ENCODE measurements around the gene HEXIM2. TPM values are rescaled to one million over a fixed set of nuclear protein-coding genes. Genes with fewer than 3 reads are reported as not detected.
A peak's percentile ranks its signal among the peaks of the same experiment; 100 is the strongest.

HEXIM2 gene
- total and polyA plus RNA-seq, 2 of the 13 experiments (the other 11 are each of a cell fraction or from before 2014, with no cell fraction given), result 27.1 to 32.4 TPM

- H3K27ac ChIP-seq (ENCODE audit: extremely low read length, insufficient read depth, low read length), result no peak overlapping the region
- peaks cover 2 to 5% of the 10 kb centered on the region in 2 experiments; a peak in 4 of 5 replicates for H3K36me3 ChIP-seq (replicated peaks in 1 of 2; ENCODE audit: control insufficient read depth in 1 of 2, insufficient read depth in 2 of 2, low read length in 2 of 2)
- BruUV-seq (replicated peaks), result no TSS peak
- H3K27me3 ChIP-seq (ENCODE audit: control insufficient read depth in 1 of 2, insufficient read depth in 2 of 2, low read length in 2 of 2), result no peaks in the 10 kb centered on the region
- H2AFZ ChIP-seq (ENCODE audit: low read length), result no peak overlapping the region
- intact Hi-C loops (cut with micrococcal nuclease; ENCODE audit: unreplicated experiment) (loop anchor here (5.0 kb wide), 1 partner anchor 95 kb away; no protein-coding TSS in a partner anchor), in situ Hi-C loops (cut with HindIII; ENCODE audit: extremely low pct_ligation_motif_present, low pct_unique_long_range_greater_than_20kb) (loop anchor here (10.0 kb wide), 1 partner anchor 237 kb away; no protein-coding TSS in a partner anchor)
- FAIRE-seq (no peak), DNase-seq (ENCODE audit: low spot score) (no peak), ATAC-seq (no peak)
- H4K20me1 ChIP-seq (ENCODE audit: insufficient read depth, low read length), result no peaks in the 10 kb centered on the region
- no peak overlapping the region for H3K9ac ChIP-seq (ENCODE audit: insufficient read depth, low read depth, low read length)
- H3K79me2 ChIP-seq (ENCODE audit: insufficient read depth, low read length), result peaks cover 16% of the 10 kb centered on the region
- POLR2A ChIA-PET, result interaction anchor here (3.3 to 7.1 kb wide), 2 partner anchors 12 to 24 kb away, joined by 48 to 217 read pairs; partner anchors contain the start of genes HEXIM1 and HEXIM2
- peaks cover 28% of the 10 kb centered on the region for H3K4me1 ChIP-seq (ENCODE audit: insufficient read depth, low read length)
- WGBS (ENCODE audit: low lambda C conversion rate), result 94% methylated on average over 10 of the region's 11 CpGs
- H3K4me2 ChIP-seq (ENCODE audit: low read depth, low read length), result no peak overlapping the region
- CTCF ChIA-PET (ENCODE audit: low intra/inter-chr PET ratio, low total read pairs), result no interaction called here
- no peak overlapping the region for H3K4me3 ChIP-seq (replicated peaks in 1 of 3; ENCODE audit: insufficient read depth in 1 of 3, low read depth in 2 of 3, low read length in 3 of 3)
- no peaks in the 10 kb centered on the region for H3K9me3 ChIP-seq (ENCODE audit: low read length)
- TF ChIP-seq ZFY (CRISPR knock-in tag; IDR thresholded peaks at IDR 0.05) (0 out of 2 replicates have a peak, but pooled peaks have one; percentile 12), SMC3 (IDR thresholded peaks at IDR 0.05; ENCODE audit: low read length) (no peak), GABPB1 (CRISPR knock-in tag; IDR thresholded peaks at IDR 0.05) (no peak), HNRNPL (IDR thresholded peaks at IDR 0.05; ENCODE audit: low read depth, low read length) (0 out of 2 replicates have a peak, but pooled peaks have one; percentile 22), IRF9 (CRISPR knock-in tag; IDR thresholded peaks at IDR 0.05; ENCODE audit: borderline replicate concordance) (no peak), GLI4 (CRISPR knock-in tag; IDR thresholded peaks at IDR 0.05; ENCODE audit: borderline replicate concordance) (no peak), ZNF225 (CRISPR knock-in tag; IDR thresholded peaks at IDR 0.05) (no peak), ZNF280D (CRISPR knock-in tag; IDR thresholded peaks at IDR 0.05) (no peak), MEIS2 (CRISPR knock-in tag; IDR thresholded peaks at IDR 0.05) (no peak), THAP8 (CRISPR knock-in tag; IDR thresholded peaks at IDR 0.05; ENCODE audit: borderline replicate concordance) (no peak), NCOA1 (CRISPR knock-in tag; IDR thresholded peaks at IDR 0.05) (no peak), JUN (CRISPR knock-in tag; IDR thresholded peaks at IDR 0.05) (0 out of 2 replicates have a peak, but pooled peaks have one; percentile 35), AGO2 (optimal IDR thresholded peaks at IDR 0.05; ENCODE audit: low read depth, low read length) (peak; percentile 24)
These were observed 23.9 kb upstream of the HEXIM2 start for GRCh38 chr17:45137561-45138305.
